K562 (cell line): ENCODE results near the gene FAM180B. TPM values are rescaled to one million over a fixed set of nuclear protein-coding genes. Genes with fewer than 3 reads are reported as not detected.

Experiments
- BRD9 ChIP-seq: fragments of 450-650 bp; IDR thresholded peaks from 2 replicates; pipeline ENCODE4 v1.6.1; 2018; ENCODE audit warnings: low read depth; ENCODE audit not compliant: partially characterized antibody
- HMGN3 ChIP-seq: IDR thresholded peaks from 2 replicates; pipeline ENCODE4 v1.6.1; 2011; ENCODE audit warnings: borderline replicate concordance, low read depth, mild to moderate bottlenecking, mixed read lengths, low read length; ENCODE audit not compliant: insufficient read length; ENCODE audit errors: extremely low read depth
- HNRNPUL1 ChIP-seq: fragments of 200-400 bp; formaldehyde crosslinking; IDR thresholded peaks from 2 replicates; pipeline ENCODE4 v1.6.1; 2017; ENCODE audit warnings: low read length
- MYC ChIP-seq, 2 experiments: fragments of 250-450 bp in 1 of 2; sonication (Bioruptor Pico) in 1 of 2; IDR thresholded peaks; 2 replicates each; pipeline versions ENCODE4 v1.5.1 to v1.6.1; 2012 to 2021; ENCODE audit warnings: low read depth in 2 of 2, borderline replicate concordance in 1 of 2, improper control_type of control experiment in 1 of 2, low read length in 1 of 2, mild to moderate bottlenecking in 1 of 2, moderate library complexity in 1 of 2
- NFRKB ChIP-seq: fragments of 450-650 bp; IDR thresholded peaks from 2 replicates; pipeline ENCODE4 v1.6.1; 2016; ENCODE audit warnings: low read depth
- RCOR1 ChIP-seq, 2 experiments: IDR thresholded peaks; 2 replicates each; pipeline ENCODE4 v1.6.1; 2012; ENCODE audit warnings: low read depth in 2 of 2, low read length in 2 of 2, borderline replicate concordance in 1 of 2, improper control_type of control experiment in 1 of 2
- SNRNP70 ChIP-seq: fragments of 200-400 bp; formaldehyde crosslinking; optimal IDR thresholded peaks from 2 replicates; pipeline ENCODE3; 2017; ENCODE audit warnings: low read depth, low read length
- TFAM ChIP-seq: fragments of 250-450 bp; sonication (Bioruptor Pico); conservative IDR thresholded peaks from 2 replicates; pipeline ENCODE4 v1.5.0; 2021; ENCODE audit warnings: mild to moderate bottlenecking, moderate library complexity
- ZFP1 ChIP-seq: fragments of 450-650 bp; formaldehyde crosslinking; IDR thresholded peaks from 2 replicates; pipeline ENCODE4 v1.4.0; 2020; ENCODE audit warnings: mild to moderate bottlenecking, mixed read lengths
- ZNF197 ChIP-seq: fragments of 200-800 bp; sonication (Bioruptor generic); IDR thresholded peaks from 2 replicates; pipeline ENCODE4 v1.6.1; 2016; ENCODE audit warnings: low read depth, missing genetic modification characterization, missing compliant biosample characterization
- ZNF23 ChIP-seq: fragments of 250-450 bp; sonication (Bioruptor Pico); IDR thresholded peaks from 2 replicates; pipeline ENCODE4 v1.4.0; 2020; ENCODE audit warnings: mild to moderate bottlenecking
- ZNF282 ChIP-seq: sonication (generic); formaldehyde crosslinking; IDR thresholded peaks from 2 replicates; pipeline ENCODE4 v1.8.1; 2023; ENCODE audit warnings: missing genetic modification reagents
- ZNF41 ChIP-seq: fragments of 250-450 bp; sonication (Bioruptor Pico); conservative IDR thresholded peaks from 2 replicates; pipeline ENCODE4 v1.4.0; 2020; ENCODE audit warnings: mild to moderate bottlenecking
- polyA plus RNA-seq, 8 experiments: library from polyadenylated mRNA; depleted of rRNA in 4 of 8; stranded (reverse) in 5 of 8; unstranded in 3 of 8; fragments of >200 nt; fragmentation: Nextera tagmentation in 2 of 8; fragmentation: Illumina TruSeq in 1 of 8; extraction: Ambion mirVana in 2 of 8; extraction: Trizol in 1 of 8; gene quantifications; 2 replicates each; pipeline versions ENCODE4 v1.2.1 to v1.2.3, GENCODE V29; 2011 to 2014; ENCODE audit warnings: inconsistent platforms in 1 of 8, missing spikeins in 1 of 8
- total RNA-seq, 7 experiments: library from RNA; depleted of rRNA in 6 of 7; stranded (reverse); fragments of >200 nt in 6 of 7; fragmentation: Illumina TruSeq in 2 of 7; extraction: Trizol in 2 of 7; gene quantifications; 2 replicates each; pipeline versions ENCODE4 v1.2.1 to v1.2.3, GENCODE V29; 2011 to 2021; ENCODE audit warnings: low replicate concordance in 1 of 7
- TF ChIP-seq, protein P1 (sequence below), 3 experiments: fragments of 200-800 bp in 1 of 3; sonication (Bioruptor generic) in 1 of 3; sonication (generic) in 1 of 3; formaldehyde crosslinking in 1 of 3; IDR thresholded peaks; 2 replicates each; pipeline versions ENCODE4 v1.6.1 to v1.8.0; 2016 to 2022; ENCODE audit warnings: mild to moderate bottlenecking in 2 of 3, missing compliant biosample characterization in 2 of 3, missing genetic modification characterization in 2 of 3, missing genetic modification reagents in 1 of 3
- TF ChIP-seq, protein P2 (sequence below): sonication (generic); formaldehyde crosslinking; IDR thresholded peaks from 2 replicates; pipeline ENCODE4 v1.8.0; 2022; ENCODE audit warnings: missing genetic modification reagents, mild to moderate bottlenecking, borderline replicate concordance
- TF ChIP-seq, protein P3 (sequence below): fragments of 250-450 bp; sonication (Bioruptor Pico); IDR thresholded peaks from 2 replicates; pipeline ENCODE4 v1.5.0; 2020; ENCODE audit warnings: mild to moderate bottlenecking
- TF ChIP-seq, protein P4 (sequence below): fragments of 150-350 bp; conservative IDR thresholded peaks from 2 replicates; pipeline ENCODE4 v1.6.1; 2014; ENCODE audit warnings: low read length

Gene FAM180B
- total and polyA plus RNA-seq, 9 of the 15 experiments (the other 6 are each of a cell fraction or from before 2014, with no cell fraction given) = 0.05 to 0.14 TPM; not detected in 7

DNA sequence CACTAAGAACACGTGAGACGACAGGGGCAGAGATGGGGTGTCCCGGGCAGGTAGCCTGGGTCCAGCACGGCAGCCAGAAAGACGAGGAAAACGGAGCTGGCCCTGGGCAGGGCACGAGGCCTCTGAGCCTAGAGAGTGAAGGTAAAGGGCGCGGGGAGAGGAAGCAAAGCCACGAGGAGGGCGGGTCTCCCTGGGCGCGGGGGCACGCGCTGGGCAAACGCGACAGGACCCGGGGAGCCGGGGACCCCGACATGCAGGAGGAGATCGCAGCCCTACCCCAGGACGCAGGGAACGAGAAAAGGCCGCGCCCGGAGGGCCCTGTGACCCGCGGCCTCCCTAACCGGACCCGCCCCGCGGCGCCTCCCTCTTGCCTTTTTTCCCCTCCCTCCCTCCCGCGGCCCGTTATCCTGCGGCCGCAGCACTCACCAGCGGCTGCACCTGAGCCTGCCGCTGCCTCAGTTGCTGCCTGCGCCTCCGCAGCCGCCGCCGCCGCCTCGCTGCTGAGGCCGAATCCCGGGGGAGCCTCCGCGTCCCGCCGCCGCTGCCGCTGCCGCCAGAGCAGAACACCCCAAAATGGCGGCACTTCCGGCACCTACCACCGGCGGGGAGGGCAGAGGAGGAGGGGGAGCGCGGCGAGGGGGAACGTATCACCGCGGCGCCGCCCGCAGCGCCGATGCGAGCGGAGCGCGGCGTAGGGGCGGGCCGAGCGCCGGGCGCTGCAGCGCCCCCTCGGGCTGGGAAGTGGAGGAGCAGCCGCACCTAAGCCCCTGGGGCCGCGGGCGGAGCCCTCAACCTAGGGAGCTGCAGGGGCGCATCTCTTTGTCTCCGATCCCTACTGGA lies 33.7 kb upstream of the FAM180B start, which contains the start of gene CELF1 (continued):
- no peak for TF ChIP-seq ZNF197 (CRISPR knock-in tag)
- no peak for TF ChIP-seq ZNF23 (CRISPR knock-in tag)
- TF ChIP-seq, protein P1, sequence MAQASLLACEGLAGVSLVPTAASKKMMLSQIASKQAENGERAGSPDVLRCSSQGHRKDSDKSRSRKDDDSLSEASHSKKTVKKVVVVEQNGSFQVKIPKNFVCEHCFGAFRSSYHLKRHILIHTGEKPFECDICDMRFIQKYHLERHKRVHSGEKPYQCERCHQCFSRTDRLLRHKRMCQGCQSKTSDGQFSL (CRISPR knock-in tag; IDR thresholded peaks at IDR 0.05) = peak; percentile 53; the same call in 1 of the 2 replicates
- TF ChIP-seq, protein P1 (tag; IDR thresholded peaks at IDR 0.05) = no peak
- TF ChIP-seq ZNF282 = no peak
- TF ChIP-seq BRD9 = peak; percentile 25
- peak in 1 of 2 experiments; percentile 64; a peak in 2 of 4 replicates for TF ChIP-seq RCOR1 (IDR thresholded peaks at IDR 0.05; ENCODE audit: borderline replicate concordance in 1 of 2, low read depth in 2 of 2, low read length in 2 of 2)
- TF ChIP-seq NFRKB = no peak
- TF ChIP-seq, protein P2, sequence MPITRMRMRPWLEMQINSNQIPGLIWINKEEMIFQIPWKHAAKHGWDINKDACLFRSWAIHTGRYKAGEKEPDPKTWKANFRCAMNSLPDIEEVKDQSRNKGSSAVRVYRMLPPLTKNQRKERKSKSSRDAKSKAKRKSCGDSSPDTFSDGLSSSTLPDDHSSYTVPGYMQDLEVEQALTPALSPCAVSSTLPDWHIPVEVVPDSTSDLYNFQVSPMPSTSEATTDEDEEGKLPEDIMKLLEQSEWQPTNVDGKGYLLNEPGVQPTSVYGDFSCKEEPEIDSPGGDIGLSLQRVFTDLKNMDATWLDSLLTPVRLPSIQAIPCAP = 0 out of 2 replicates have a peak, but pooled peaks have one; percentile 87
- TF ChIP-seq, protein P3, sequence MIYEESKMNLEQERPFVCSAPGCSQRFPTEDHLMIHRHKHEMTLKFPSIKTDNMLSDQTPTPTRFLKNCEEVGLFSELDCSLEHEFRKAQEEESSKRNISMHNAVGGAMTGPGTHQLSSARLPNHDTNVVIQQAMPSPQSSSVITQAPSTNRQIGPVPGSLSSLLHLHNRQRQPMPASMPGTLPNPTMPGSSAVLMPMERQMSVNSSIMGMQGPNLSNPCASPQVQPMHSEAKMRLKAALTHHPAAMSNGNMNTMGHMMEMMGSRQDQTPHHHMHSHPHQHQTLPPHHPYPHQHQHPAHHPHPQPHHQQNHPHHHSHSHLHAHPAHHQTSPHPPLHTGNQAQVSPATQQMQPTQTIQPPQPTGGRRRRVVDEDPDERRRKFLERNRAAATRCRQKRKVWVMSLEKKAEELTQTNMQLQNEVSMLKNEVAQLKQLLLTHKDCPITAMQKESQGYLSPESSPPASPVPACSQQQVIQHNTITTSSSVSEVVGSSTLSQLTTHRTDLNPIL (CRISPR knock-in tag) = no peak
- TF ChIP-seq, protein P4, sequence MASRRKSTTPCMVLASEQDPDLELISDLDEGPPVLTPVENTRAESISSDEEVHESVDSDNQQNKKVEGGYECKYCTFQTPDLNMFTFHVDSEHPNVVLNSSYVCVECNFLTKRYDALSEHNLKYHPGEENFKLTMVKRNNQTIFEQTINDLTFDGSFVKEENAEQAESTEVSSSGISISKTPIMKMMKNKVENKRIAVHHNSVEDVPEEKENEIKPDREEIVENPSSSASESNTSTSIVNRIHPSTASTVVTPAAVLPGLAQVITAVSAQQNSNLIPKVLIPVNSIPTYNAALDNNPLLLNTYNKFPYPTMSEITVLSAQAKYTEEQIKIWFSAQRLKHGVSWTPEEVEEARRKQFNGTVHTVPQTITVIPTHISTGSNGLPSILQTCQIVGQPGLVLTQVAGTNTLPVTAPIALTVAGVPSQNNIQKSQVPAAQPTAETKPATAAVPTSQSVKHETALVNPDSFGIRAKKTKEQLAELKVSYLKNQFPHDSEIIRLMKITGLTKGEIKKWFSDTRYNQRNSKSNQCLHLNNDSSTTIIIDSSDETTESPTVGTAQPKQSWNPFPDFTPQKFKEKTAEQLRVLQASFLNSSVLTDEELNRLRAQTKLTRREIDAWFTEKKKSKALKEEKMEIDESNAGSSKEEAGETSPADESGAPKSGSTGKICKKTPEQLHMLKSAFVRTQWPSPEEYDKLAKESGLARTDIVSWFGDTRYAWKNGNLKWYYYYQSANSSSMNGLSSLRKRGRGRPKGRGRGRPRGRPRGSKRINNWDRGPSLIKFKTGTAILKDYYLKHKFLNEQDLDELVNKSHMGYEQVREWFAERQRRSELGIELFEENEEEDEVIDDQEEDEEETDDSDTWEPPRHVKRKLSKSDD = peak; percentile 76
- no peak for TF ChIP-seq ZNF41 (CRISPR knock-in tag)
- TF ChIP-seq TFAM (CRISPR knock-in tag) = no peak
- no peak for TF ChIP-seq ZFP1 (CRISPR knock-in tag)
- TF ChIP-seq HMGN3 = peak; percentile 96
- no peak for TF ChIP-seq SNRNP70
- TF ChIP-seq HNRNPUL1 = no peak
- peak; percentile 69; the same call in 1 of the 2 replicates for TF ChIP-seq MYC (IDR thresholded peaks at IDR 0.05; ENCODE audit: low read depth, low read length)
- peak; percentile 78; the same call in 1 of the 2 replicates for TF ChIP-seq MYC (CRISPR knock-in tag; IDR thresholded peaks at IDR 0.05; ENCODE audit: borderline replicate concordance, low read depth)
